ENCODE results near the gene PINLYP. TPM values are rescaled to one million over a fixed set of nuclear protein-coding genes. Genes with fewer than 3 reads are reported as not detected.

Gene PINLYP
- polyA plus RNA-seq, 1 of the 3 experiments (the other 2 are of a cell fraction) = 5.5 TPM

- no peaks in the 10 kb centered on the region for H3K9me3 ChIP-seq
- H3K4me3 ChIP-seq (ENCODE audit: low read depth in 2 of 2, low read length in 1 of 2) = no peak overlapping the region
- no peak for DNase-seq
- 94% methylated on average over 9 of the region's 9 CpGs for WGBS (ENCODE audit: low lambda C conversion rate)
- H3K4me1 ChIP-seq (ENCODE audit: control insufficient read depth in 1 of 2, insufficient read depth in 2 of 2, low read depth in 1 of 2, low read length in 1 of 2) = peaks cover 0 to 14% of the 10 kb centered on the region in 2 experiments; a peak in 1 of 4 replicates
- TF ChIP-seq RFX5 (IDR thresholded peaks at IDR 0.05; ENCODE audit: low read length) = no peak
- TF ChIP-seq, protein P1, sequence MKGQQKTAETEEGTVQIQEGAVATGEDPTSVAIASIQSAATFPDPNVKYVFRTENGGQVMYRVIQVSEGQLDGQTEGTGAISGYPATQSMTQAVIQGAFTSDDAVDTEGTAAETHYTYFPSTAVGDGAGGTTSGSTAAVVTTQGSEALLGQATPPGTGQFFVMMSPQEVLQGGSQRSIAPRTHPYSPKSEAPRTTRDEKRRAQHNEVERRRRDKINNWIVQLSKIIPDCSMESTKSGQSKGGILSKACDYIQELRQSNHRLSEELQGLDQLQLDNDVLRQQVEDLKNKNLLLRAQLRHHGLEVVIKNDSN (IDR thresholded peaks at IDR 0.05; ENCODE audit: borderline replicate concordance, low read depth) = no peak
- TF ChIP-seq SMC3 (IDR thresholded peaks at IDR 0.05; ENCODE audit: low read depth, low read length) = no peak
- TF ChIP-seq EZH2phosphoT487 (IDR thresholded peaks at IDR 0.05; ENCODE audit: borderline replicate concordance, low read depth) = no peak
- no peak for TF ChIP-seq NFIC (IDR thresholded peaks at IDR 0.05; ENCODE audit: borderline replicate concordance)
- TF ChIP-seq ELF1 (IDR thresholded peaks at IDR 0.05) = no peak
- no peak for TF ChIP-seq TCF12 (IDR thresholded peaks at IDR 0.05)
- CTCF ChIA-PET = interaction anchor here (1.4 to 2.7 kb wide), 3 partner anchors 10 to 118 kb away, joined by 3 to 21 read pairs (median 6); no protein-coding TSS in a partner anchor
- POLR2A ChIA-PET = interaction anchor here (0.5 to 0.6 kb wide), 2 partner anchors 62 to 715 kb away, joined by 3 to 4 read pairs; no protein-coding TSS in a partner anchor
- H3K4me2 ChIP-seq = no peak overlapping the region
- H3K79me2 ChIP-seq (ENCODE audit: insufficient read depth) = peaks cover 39% of the 10 kb centered on the region; the same call in 1 of the 2 replicates
- H3K27me3 ChIP-seq (ENCODE audit: insufficient read depth) = no peaks in the 10 kb centered on the region
- H3K9ac ChIP-seq = no peak overlapping the region
- peaks cover 0 to 11% of the 10 kb centered on the region in 2 experiments for H3K36me3 ChIP-seq (replicated peaks in 1 of 2; ENCODE audit: control insufficient read depth in 1 of 2, insufficient read depth in 2 of 2, low read length in 1 of 2)
- H3K27ac ChIP-seq (ENCODE audit: low read depth in 2 of 2, low read length in 1 of 2) = no peak overlapping the region
- H2AFZ ChIP-seq (ENCODE audit: low read depth) = no peak overlapping the region
- no peaks in the 10 kb centered on the region for H3K9me2 ChIP-seq
- 0 out of 2 replicates have a peak, but pooled peaks cover 2% of the 10 kb centered on the region for H4K20me1 ChIP-seq (ENCODE audit: insufficient read depth)
- peaks cover 16% of the 10 kb centered on the region for H3F3A ChIP-seq (replicated peaks; ENCODE audit: insufficient read depth)
Observed at GRCh38 chr19:43564800-43565199, 10.8 kb upstream of the PINLYP start.

DNA sequence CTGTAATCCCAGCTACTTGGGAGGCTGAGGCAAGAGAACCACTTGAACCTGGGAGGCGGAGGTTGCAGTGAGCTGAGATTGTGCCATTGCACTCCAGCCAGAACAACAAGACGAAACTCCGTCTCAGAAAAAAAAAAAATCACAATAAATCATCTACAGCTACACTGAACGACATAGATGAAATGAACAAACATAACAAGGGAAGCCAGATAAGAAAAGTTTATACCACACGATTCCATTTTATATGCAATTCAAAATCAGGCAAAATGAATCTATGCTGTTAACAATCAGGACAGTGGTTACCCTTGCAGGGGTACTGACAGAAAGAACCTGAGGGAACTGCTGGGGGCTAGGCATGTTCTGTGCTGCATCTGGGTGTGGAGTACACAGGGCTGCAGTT, 5.9 kb upstream of the PINLYP start:
- CTCF ChIA-PET = interaction anchor here (3.9 kb wide), 1 partner anchor 15 kb away, joined by 24 read pairs; no protein-coding TSS in a partner anchor
- no peak overlapping the region for H3K4me2 ChIP-seq
- WGBS (ENCODE audit: low lambda C conversion rate) = 94% methylated on average over 5 of the region's 5 CpGs
- no peaks in the 10 kb centered on the region for H4K20me1 ChIP-seq (ENCODE audit: insufficient read depth)
- no peaks in the 10 kb centered on the region for H3K9me2 ChIP-seq
- H3K4me3 ChIP-seq (ENCODE audit: low read depth in 2 of 2, low read length in 1 of 2) = no peak overlapping the region
- H3K79me2 ChIP-seq (ENCODE audit: insufficient read depth) = peaks cover 58% of the 10 kb centered on the region; the same call in 1 of the 2 replicates
- H3K27ac ChIP-seq (ENCODE audit: low read depth in 2 of 2, low read length in 1 of 2) = no peak overlapping the region
- POLR2A ChIA-PET = no interaction called here
- DNase-seq = no peak
- no peaks in the 10 kb centered on the region for H3K9me3 ChIP-seq
- peaks cover 0 to 9% of the 10 kb centered on the region in 2 experiments for H3K36me3 ChIP-seq (replicated peaks in 1 of 2; ENCODE audit: control insufficient read depth in 1 of 2, insufficient read depth in 2 of 2, low read length in 1 of 2)
- no peaks in the 10 kb centered on the region for H3K27me3 ChIP-seq (ENCODE audit: insufficient read depth)
- TF ChIP-seq RXRA (IDR thresholded peaks at IDR 0.05; ENCODE audit: borderline replicate concordance, low read depth) (no peak), TEAD4 (IDR thresholded peaks at IDR 0.05; ENCODE audit: borderline replicate concordance, insufficient read depth) (no peak), RFX5 (IDR thresholded peaks at IDR 0.05; ENCODE audit: low read length) (no peak), ELF1 (IDR thresholded peaks at IDR 0.05) (no peak), EZH2phosphoT487 (IDR thresholded peaks at IDR 0.05; ENCODE audit: borderline replicate concordance, low read depth) (no peak), POLR2AphosphoS5 (IDR thresholded peaks at IDR 0.05; ENCODE audit: low read depth, low read length) (no peak), GABPA (IDR thresholded peaks at IDR 0.05; ENCODE audit: low read depth) (no peak), FOSL2 (IDR thresholded peaks at IDR 0.05; ENCODE audit: borderline replicate concordance, low read depth) (no peak), TCF12 (IDR thresholded peaks at IDR 0.05) (no peak), CTCF (IDR thresholded peaks at IDR 0.05) (no peak), YY1 (IDR thresholded peaks at IDR 0.05; ENCODE audit: low read depth) (no peak), EP300 (IDR thresholded peaks at IDR 0.05; ENCODE audit: borderline replicate concordance in 1 of 2, low read depth in 1 of 2, low read length in 1 of 2) (no peak)
- TF ChIP-seq, protein P2, sequence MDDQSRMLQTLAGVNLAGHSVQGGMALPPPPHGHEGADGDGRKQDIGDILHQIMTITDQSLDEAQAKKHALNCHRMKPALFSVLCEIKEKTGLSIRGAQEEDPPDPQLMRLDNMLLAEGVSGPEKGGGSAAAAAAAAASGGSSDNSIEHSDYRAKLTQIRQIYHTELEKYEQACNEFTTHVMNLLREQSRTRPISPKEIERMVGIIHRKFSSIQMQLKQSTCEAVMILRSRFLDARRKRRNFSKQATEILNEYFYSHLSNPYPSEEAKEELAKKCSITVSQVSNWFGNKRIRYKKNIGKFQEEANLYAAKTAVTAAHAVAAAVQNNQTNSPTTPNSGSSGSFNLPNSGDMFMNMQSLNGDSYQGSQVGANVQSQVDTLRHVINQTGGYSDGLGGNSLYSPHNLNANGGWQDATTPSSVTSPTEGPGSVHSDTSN (IDR thresholded peaks at IDR 0.05) = no peak
- TF ChIP-seq, protein P1 (IDR thresholded peaks at IDR 0.05; ENCODE audit: borderline replicate concordance, low read depth) = no peak
- TF ChIP-seq, protein P3, sequence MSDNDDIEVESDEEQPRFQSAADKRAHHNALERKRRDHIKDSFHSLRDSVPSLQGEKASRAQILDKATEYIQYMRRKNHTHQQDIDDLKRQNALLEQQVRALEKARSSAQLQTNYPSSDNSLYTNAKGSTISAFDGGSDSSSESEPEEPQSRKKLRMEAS (IDR thresholded peaks at IDR 0.05; ENCODE audit: low read depth) = no peak
- TF ChIP-seq, protein P4, sequence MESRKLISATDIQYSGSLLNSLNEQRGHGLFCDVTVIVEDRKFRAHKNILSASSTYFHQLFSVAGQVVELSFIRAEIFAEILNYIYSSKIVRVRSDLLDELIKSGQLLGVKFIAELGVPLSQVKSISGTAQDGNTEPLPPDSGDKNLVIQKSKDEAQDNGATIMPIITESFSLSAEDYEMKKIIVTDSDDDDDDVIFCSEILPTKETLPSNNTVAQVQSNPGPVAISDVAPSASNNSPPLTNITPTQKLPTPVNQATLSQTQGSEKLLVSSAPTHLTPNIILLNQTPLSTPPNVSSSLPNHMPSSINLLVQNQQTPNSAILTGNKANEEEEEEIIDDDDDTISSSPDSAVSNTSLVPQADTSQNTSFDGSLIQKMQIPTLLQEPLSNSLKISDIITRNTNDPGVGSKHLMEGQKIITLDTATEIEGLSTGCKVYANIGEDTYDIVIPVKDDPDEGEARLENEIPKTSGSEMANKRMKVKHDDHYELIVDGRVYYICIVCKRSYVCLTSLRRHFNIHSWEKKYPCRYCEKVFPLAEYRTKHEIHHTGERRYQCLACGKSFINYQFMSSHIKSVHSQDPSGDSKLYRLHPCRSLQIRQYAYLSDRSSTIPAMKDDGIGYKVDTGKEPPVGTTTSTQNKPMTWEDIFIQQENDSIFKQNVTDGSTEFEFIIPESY (IDR thresholded peaks at IDR 0.05; ENCODE audit: borderline replicate concordance, low read depth) = no peak
- H2AFZ ChIP-seq (ENCODE audit: low read depth) = no peak overlapping the region
- no peaks in the 10 kb centered on the region for H3F3A ChIP-seq (replicated peaks; ENCODE audit: insufficient read depth)
- H3K9ac ChIP-seq = no peak overlapping the region
- peaks cover 0 to 4% of the 10 kb centered on the region in 2 experiments; a peak in 1 of 4 replicates for H3K4me1 ChIP-seq (ENCODE audit: control insufficient read depth in 1 of 2, insufficient read depth in 2 of 2, low read depth in 1 of 2, low read length in 1 of 2)
